ENCODE results near the gene SH3BP2. TPM values are rescaled to one million over a fixed set of nuclear protein-coding genes. Genes with fewer than 3 reads are reported as not detected.
A peak's percentile ranks its signal among the peaks of the same experiment; 100 is the strongest.

The SH3BP2 gene
- total RNA-seq, 2 experiments from 2014 or later = 77.0 to 80.3 TPM

- Mint-ChIP-seq H3K27me3 (no peaks in the 10 kb centered on the region), H3K36me3 (ENCODE audit: low read depth) (peaks cover 57% of the 10 kb centered on the region), H3K9me3 (no peaks in the 10 kb centered on the region), H3K4me3 (no peak overlapping the region), H3K27ac (no peak overlapping the region), H3K4me1 (peaks cover 63% of the 10 kb centered on the region)
- ChIA-PET POLR2A (no interaction called here), CTCF (no interaction called here)
- no peak for DNase-seq
Measured at GRCh38 chr4:2856266-2856665, 63.4 kb downstream of the SH3BP2 start.

- POLR2A ChIA-PET = no interaction called here
- CTCF ChIA-PET = no interaction called here
- DNase-seq = no peak
- H3K9me3 Mint-ChIP-seq = no peaks in the 10 kb centered on the region
- H3K36me3 Mint-ChIP-seq (ENCODE audit: low read depth) = peaks cover 60% of the 10 kb centered on the region
- no peak overlapping the region for H3K4me3 Mint-ChIP-seq
- H3K4me1 Mint-ChIP-seq = peaks cover 62% of the 10 kb centered on the region
- no peaks in the 10 kb centered on the region for H3K27me3 Mint-ChIP-seq
- no peak overlapping the region for H3K27ac Mint-ChIP-seq
Measured at GRCh38 chr4:2857349-2857927, 64.6 kb downstream of the SH3BP2 start.

- H3K27me3 Mint-ChIP-seq = no peaks in the 10 kb centered on the region
- no peak overlapping the region for H3K4me3 Mint-ChIP-seq
- H3K36me3 Mint-ChIP-seq (ENCODE audit: low read depth) = peaks cover 60% of the 10 kb centered on the region
- DNase-seq = no peak
- POLR2A ChIA-PET = no interaction called here
- H3K9me3 Mint-ChIP-seq = no peaks in the 10 kb centered on the region
- CTCF ChIA-PET = no interaction called here
- no peak overlapping the region for H3K27ac Mint-ChIP-seq
- H3K4me1 Mint-ChIP-seq = peaks cover 59% of the 10 kb centered on the region
Measured at GRCh38 chr4:2858451-2859217, 65.7 kb downstream of the SH3BP2 start.

GRCh38 chr4:2859514-2859913 lies 66.6 kb downstream of the SH3BP2 start:
- CTCF ChIA-PET = interaction anchor here (0.6 kb wide), 1 partner anchor 307 kb away, joined by 6 read pairs; no protein-coding TSS in a partner anchor

DNA sequence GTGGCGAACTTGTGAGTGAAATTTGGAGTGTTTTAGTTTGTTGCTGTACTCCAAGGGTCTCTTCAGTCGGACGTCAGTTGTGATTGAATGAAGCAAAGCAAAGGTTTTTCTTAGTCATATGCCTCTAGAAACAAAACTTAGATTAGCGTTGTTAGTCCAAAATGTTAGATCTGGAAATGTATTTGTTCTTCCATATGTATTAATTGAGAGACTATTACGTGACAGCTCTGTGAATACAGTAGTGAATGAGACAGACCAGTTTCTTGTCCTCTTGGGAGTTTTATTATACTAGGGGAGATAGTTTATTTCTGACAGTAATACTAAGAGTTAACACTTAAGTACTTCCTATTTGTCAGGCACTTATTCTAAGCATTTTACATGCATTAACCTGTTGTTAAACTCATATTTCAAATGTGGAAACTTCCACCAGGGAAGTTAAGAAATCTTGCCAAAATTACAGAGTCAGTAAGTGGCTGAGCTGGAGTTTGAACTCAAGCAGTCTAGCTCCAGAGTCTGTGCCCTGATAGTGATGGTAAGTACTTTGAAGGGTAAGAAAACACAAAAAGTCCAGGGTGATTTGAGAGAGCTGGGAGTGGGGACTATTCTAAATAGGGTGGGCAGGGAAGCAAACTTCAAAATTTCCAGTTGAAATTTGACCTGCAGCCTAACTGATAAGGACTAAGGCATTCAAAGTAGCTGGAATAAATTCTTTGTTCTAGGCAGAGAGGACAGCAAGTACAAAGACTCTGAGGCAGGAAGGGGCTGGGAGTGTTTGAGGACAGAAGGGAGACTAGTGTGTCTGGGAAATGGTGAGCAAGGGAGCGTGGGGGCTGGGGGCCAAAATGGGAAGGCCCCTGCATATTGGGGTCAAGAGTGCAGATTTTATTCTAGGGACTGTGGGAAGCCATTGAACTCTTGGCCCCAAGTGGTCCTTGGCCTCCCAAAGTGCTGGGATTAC lies 67.8 kb downstream of the SH3BP2 start:
- CTCF ChIA-PET = no interaction called here
- Mint-ChIP-seq H3K36me3 (ENCODE audit: low read depth) (peaks cover 44% of the 10 kb centered on the region), H3K27me3 (no peaks in the 10 kb centered on the region), H3K4me1 (peaks cover 62% of the 10 kb centered on the region), H3K9me3 (no peaks in the 10 kb centered on the region), H3K27ac (no peak overlapping the region), H3K4me3 (no peak overlapping the region)
- POLR2A ChIA-PET = interaction anchor here (1.3 to 1.9 kb wide), 4 partner anchors 17 to 48 kb away, joined by 3 to 5 read pairs (median 4); no protein-coding TSS in a partner anchor
- no peak for DNase-seq

More at GRCh38 chr4:2859514-2859913, 66.6 kb downstream of the SH3BP2 start:
- no peaks in the 10 kb centered on the region for H3K27me3 Mint-ChIP-seq
- peaks cover 59% of the 10 kb centered on the region for H3K4me1 Mint-ChIP-seq
- no peak overlapping the region for H3K4me3 Mint-ChIP-seq
- H3K27ac Mint-ChIP-seq = peak overlapping the region; percentile 23
- POLR2A ChIA-PET = interaction anchor here (1.5 kb wide), 1 partner anchor 21 kb away, joined by 4 read pairs; no protein-coding TSS in a partner anchor
- no peak for DNase-seq
- H3K9me3 Mint-ChIP-seq = no peaks in the 10 kb centered on the region
- H3K36me3 Mint-ChIP-seq (ENCODE audit: low read depth) = peaks cover 51% of the 10 kb centered on the region

DNA sequence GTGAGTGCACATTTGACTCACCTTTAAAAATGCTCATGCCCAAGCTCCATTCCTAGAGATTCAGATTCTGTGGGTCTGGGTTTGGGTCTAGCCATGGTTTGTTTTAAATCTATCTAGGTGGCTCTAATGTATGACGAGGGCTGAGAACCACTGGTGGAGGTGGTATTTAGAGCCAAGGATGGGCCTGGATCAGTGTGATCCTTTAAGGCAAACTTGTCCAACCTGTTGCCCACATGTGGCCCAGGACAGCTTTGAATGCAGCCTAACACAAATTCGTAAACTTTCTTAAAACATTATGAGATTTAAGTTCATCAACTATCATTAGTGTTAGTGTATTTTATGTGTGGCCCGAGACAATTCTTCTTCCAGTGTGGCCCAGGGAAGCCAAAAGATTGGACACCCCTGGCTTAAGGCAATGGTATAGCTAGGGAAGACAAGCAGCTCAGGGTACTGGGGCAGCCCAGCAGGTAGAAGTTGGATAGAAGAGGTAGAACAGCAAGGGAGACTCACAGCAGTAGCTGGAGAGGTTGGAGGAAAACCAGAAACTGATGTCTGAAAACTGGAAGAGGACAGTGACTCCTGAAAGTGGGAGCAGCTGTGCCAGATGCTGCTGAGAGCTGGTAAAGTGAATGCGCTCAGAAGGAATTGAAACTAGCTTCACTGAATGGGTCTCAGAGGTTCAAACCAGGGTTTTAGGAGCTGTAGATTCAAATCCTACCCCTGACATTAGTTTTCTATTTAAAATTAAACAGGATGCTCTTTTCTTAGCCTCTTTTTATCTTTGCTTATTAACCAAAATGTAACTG lies 68.9 kb downstream of the SH3BP2 start:
- no peak overlapping the region for H3K4me3 Mint-ChIP-seq
- POLR2A ChIA-PET = interaction anchor here (1.0 to 1.9 kb wide), 5 partner anchors 16 to 74 kb away, joined by 3 to 5 read pairs (median 3); no protein-coding TSS in a partner anchor
- H3K27ac Mint-ChIP-seq = no peak overlapping the region
- no peaks in the 10 kb centered on the region for H3K27me3 Mint-ChIP-seq
- peaks cover 62% of the 10 kb centered on the region for H3K4me1 Mint-ChIP-seq
- peaks cover 39% of the 10 kb centered on the region for H3K36me3 Mint-ChIP-seq (ENCODE audit: low read depth)
- CTCF ChIA-PET = no interaction called here
- no peak for DNase-seq
- no peaks in the 10 kb centered on the region for H3K9me3 Mint-ChIP-seq

- Mint-ChIP-seq H3K36me3 (ENCODE audit: low read depth) (peaks cover 36% of the 10 kb centered on the region), H3K27me3 (no peaks in the 10 kb centered on the region), H3K9me3 (no peaks in the 10 kb centered on the region), H3K4me1 (peaks cover 64% of the 10 kb centered on the region), H3K4me3 (no peak overlapping the region), H3K27ac (no peak overlapping the region)
- DNase-seq = no peak
- CTCF ChIA-PET = no interaction called here
- POLR2A ChIA-PET = interaction anchor here (1.0 to 1.3 kb wide), 2 partner anchors 41 to 74 kb away, joined by 3 to 4 read pairs; no protein-coding TSS in a partner anchor
Measured at GRCh38 chr4:2862528-2862927, 69.6 kb downstream of the SH3BP2 start.

DNA sequence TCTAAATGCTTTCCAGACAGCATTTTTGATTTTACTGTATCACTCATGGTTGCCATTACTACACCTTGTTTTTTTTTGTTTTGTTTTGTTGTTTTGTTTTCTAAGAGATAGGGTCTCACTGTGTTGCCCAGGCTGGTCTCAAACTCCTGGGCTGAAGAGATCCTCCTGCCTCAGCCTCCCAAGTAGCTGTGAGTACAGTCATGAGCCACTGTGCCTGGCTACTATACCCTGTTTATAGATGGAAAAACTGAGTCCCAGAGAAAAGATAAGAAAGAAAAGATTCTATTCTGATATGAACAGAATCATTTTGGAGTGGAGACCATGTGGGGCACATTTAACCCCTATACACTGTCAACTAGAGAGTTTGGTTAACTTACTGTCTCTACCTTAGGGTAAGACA lies 70.8 kb downstream of the SH3BP2 start:
- peaks cover 28% of the 10 kb centered on the region for H3K36me3 Mint-ChIP-seq (ENCODE audit: low read depth)
- H3K9me3 Mint-ChIP-seq = no peaks in the 10 kb centered on the region
- CTCF ChIA-PET = no interaction called here
- POLR2A ChIA-PET = no interaction called here
- no peaks in the 10 kb centered on the region for H3K27me3 Mint-ChIP-seq
- no peak overlapping the region for H3K4me3 Mint-ChIP-seq
- H3K27ac Mint-ChIP-seq = no peak overlapping the region
- no peak for DNase-seq
- peaks cover 57% of the 10 kb centered on the region for H3K4me1 Mint-ChIP-seq

DNA sequence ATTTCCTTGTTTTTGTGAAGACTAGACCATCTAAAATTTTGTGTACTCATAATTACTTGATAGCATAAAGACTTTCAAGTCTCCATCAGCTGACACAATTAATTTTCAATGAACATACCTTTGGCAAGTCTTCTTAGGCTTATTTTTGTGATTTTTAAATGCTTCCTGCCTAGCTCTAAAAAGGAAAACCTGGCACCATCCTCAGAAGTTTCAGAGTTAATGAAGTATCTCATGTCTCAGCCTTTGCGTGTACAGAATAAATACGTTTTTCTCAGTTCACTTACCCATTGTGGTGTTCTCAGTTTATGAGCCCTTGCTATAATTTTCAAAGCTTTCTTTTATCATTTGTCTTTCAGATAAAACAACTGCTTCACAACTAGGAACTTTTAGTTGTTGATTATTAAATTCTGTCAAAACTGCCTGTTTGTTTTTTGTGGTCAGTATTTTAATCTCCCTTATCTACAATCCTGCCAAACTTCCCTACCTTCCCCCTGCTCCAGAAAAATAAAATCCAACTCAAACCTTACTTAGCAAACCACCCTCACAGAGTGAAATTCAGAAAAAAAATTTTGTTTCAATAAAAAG lies 72.4 kb downstream of the SH3BP2 start:
- CTCF ChIA-PET = interaction anchor here (0.8 kb wide), 1 partner anchor 51 kb away, joined by 3 read pairs; no protein-coding TSS in a partner anchor
- Mint-ChIP-seq H3K27ac (no peak overlapping the region), H3K4me3 (no peak overlapping the region), H3K36me3 (ENCODE audit: low read depth) (peaks cover 22% of the 10 kb centered on the region), H3K27me3 (no peaks in the 10 kb centered on the region), H3K4me1 (peaks cover 42% of the 10 kb centered on the region), H3K9me3 (no peaks in the 10 kb centered on the region)
- DNase-seq = no peak
- POLR2A ChIA-PET = no interaction called here

GRCh38 chr4:2866160-2866861 lies 73.4 kb downstream of the SH3BP2 start:
- no peaks in the 10 kb centered on the region for H3K9me3 Mint-ChIP-seq
- ChIA-PET CTCF (no interaction called here), POLR2A (interaction anchor here (2.4 kb wide), 1 partner anchor 29 kb away, joined by 7 read pairs; no protein-coding TSS in a partner anchor)
- DNase-seq = no peak
- peaks cover 39% of the 10 kb centered on the region for H3K4me1 Mint-ChIP-seq
- no peak overlapping the region for H3K4me3 Mint-ChIP-seq
- no peaks in the 10 kb centered on the region for H3K27me3 Mint-ChIP-seq
- peaks cover 20% of the 10 kb centered on the region for H3K36me3 Mint-ChIP-seq (ENCODE audit: low read depth)
- no peak overlapping the region for H3K27ac Mint-ChIP-seq

DNA sequence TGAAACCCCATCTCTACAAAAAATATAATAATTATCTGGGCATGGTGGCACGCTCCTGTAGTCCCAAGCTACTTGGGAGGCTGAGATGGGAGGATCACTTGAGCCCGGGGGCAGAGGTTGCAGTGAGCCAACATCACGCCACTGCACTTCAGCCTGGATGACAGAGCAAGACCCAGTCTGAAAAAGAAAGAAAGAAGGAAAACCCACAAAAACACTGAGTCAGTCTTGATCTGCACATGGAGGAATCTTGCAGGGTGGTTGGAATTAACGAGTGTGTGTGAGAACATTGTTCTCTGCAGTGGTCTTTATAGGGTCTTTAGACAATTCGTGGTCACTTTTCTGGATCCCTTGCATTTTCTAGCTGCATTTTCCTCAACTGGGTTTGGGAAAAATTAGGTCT lies 74.0 kb downstream of the SH3BP2 start:
- CTCF ChIA-PET = no interaction called here
- peaks cover 39% of the 10 kb centered on the region for H3K4me1 Mint-ChIP-seq
- peaks cover 18% of the 10 kb centered on the region for H3K36me3 Mint-ChIP-seq (ENCODE audit: low read depth)
- POLR2A ChIA-PET = interaction anchor here (1.3 to 2.4 kb wide), 2 partner anchors 16 to 29 kb away, joined by 3 to 7 read pairs; no protein-coding TSS in a partner anchor
- no peak overlapping the region for H3K4me3 Mint-ChIP-seq
- no peak overlapping the region for H3K27ac Mint-ChIP-seq
- H3K9me3 Mint-ChIP-seq = no peaks in the 10 kb centered on the region
- DNase-seq = no peak
- no peaks in the 10 kb centered on the region for H3K27me3 Mint-ChIP-seq

All from activated CD4-positive, alpha-beta memory T cell treated with anti-CD3 and anti-CD28 coated beads, Interleukin-2, amount 10 ng/mL, durations not matched to agents 7 days and 5 days (primary cell).